ENCODE measurements around the gene SYCN. TPM values are rescaled to one million over a fixed set of nuclear protein-coding genes. Genes with fewer than 3 reads are reported as not detected.

Gene SYCN
- total and polyA plus RNA-seq, 2 donors (not counting 3 experiments of a cell fraction or from before 2014, with no cell fraction given), result not detected

- H3K4me3 ChIP-seq (replicated peaks in 1 of 3; ENCODE audit: insufficient read depth in 1 of 3, low read depth in 1 of 3, low read length in 3 of 3), result no peak overlapping the region
- TF ChIP-seq FOS (IDR thresholded peaks at IDR 0.05; ENCODE audit: borderline replicate concordance, insufficient read depth, low read length), result no peak
- TF ChIP-seq JUN (IDR thresholded peaks at IDR 0.05; ENCODE audit: borderline replicate concordance, insufficient read depth, insufficient read length, low read depth), result no peak
- TF ChIP-seq MAX (IDR thresholded peaks at IDR 0.05; ENCODE audit: insufficient read depth, insufficient read length), result no peak
- no peak for TF ChIP-seq CTCF (IDR thresholded peaks at IDR 0.05; ENCODE audit: extremely low read depth in 1 of 2, insufficient read depth in 1 of 2, low read depth in 1 of 2, low read length in 2 of 2)
- no peak for TF ChIP-seq POLR2A (IDR thresholded peaks at IDR 0.05; ENCODE audit: low read depth, low read length)
- intact Hi-C loops (cut with micrococcal nuclease) (no loop called here), dilution Hi-C loops (cut with MboI; ENCODE audit: extremely low pct_ligation_motif_present, low sequenced_read_pairs) (no loop called here)
- H3K4me2 ChIP-seq (ENCODE audit: insufficient read depth, low read length), result no peak overlapping the region
- no peaks in the 10 kb centered on the region for H3K9me1 ChIP-seq (replicated peaks; ENCODE audit: control insufficient read depth, extremely low read depth, insufficient read depth, low read length)
- H3K9me3 ChIP-seq (replicated peaks; ENCODE audit: control insufficient read depth, insufficient read depth, low read length), result no peaks in the 10 kb centered on the region
- H3K4me1 ChIP-seq (ENCODE audit: control insufficient read depth, extremely low read depth, insufficient read depth, low read length), result peaks cover 9% of the 10 kb centered on the region
- ChIA-PET POLR2A (no interaction called here), CTCF (no interaction called here)
- BruUV-seq (replicated peaks), result no TSS peak
- no peak overlapping the region for H3K9ac ChIP-seq (replicated peaks; ENCODE audit: extremely low read depth, insufficient read depth, low read length)
- H3K79me2 ChIP-seq (ENCODE audit: control insufficient read depth, insufficient read depth, low read length), result peaks cover 21% of the 10 kb centered on the region
- no peaks in the 10 kb centered on the region for H4K20me1 ChIP-seq (replicated peaks; ENCODE audit: control insufficient read depth, extremely low read depth, insufficient read depth, low read length)
- FAIRE-seq, result no peak
- no peaks in the 10 kb centered on the region for H3K27me3 ChIP-seq (ENCODE audit: control insufficient read depth in 2 of 2, insufficient read depth in 2 of 2, low read length in 2 of 2)
- no peaks in the 10 kb centered on the region for H3K36me3 ChIP-seq (ENCODE audit: control insufficient read depth in 2 of 2, extremely low read depth in 1 of 2, insufficient read depth in 2 of 2, low read length in 2 of 2)
- no peak overlapping the region for H3K27ac ChIP-seq (ENCODE audit: insufficient read depth, low read depth, low read length)
- H2AFZ ChIP-seq (ENCODE audit: low read depth, low read length), result no peak overlapping the region
- DNase-seq (ENCODE audit: low read depth, low spot score), result no peak
Observed at GRCh38 chr19:39162441-39163043, 41.5 kb downstream of the SYCN start.
